Forelimb muscle (tissue), 1 donor: Measurements from ENCODE around the gene CNKSR2. TPM values are rescaled to one million over a fixed set of nuclear protein-coding genes. Genes with fewer than 3 reads are reported as not detected.

Source experiments
- DNase-seq: peaks from one replicate; pipeline ENCODE4 v3.0.0-alpha.2; 2013; ENCODE audit warnings: low read depth
- polyA plus RNA-seq: library from polyadenylated mRNA; unstranded; fragments of 120-200 nt; gene quantifications from one replicate; pipeline ENCODE4 v1.2.1, GENCODE V29; 2013; ENCODE audit not compliant: insufficient read length

CNKSR2 gene
- polyA plus RNA-seq, 1 donor = 2.1 TPM

DNA sequence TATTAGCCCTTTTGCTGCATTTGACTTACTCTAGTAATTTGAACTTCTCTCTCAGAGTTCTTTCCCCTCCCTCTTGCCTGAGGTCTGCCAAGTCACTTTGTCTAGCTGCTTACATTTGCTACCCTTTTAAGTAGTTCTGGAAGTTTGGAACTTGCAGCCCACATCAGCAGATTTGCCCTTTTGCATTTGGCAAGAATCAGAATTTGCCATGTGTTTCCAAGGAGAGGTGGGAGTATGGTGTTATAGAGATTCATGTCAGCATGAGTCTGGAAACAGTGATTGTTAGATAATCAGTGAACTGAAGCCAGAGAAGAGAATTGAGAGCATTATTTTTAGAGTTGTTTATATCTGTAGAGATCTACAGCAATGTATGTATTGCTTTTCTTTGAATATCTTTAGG lies 231.8 kb downstream of the CNKSR2 start:
- DNase-seq = no peak

DNA sequence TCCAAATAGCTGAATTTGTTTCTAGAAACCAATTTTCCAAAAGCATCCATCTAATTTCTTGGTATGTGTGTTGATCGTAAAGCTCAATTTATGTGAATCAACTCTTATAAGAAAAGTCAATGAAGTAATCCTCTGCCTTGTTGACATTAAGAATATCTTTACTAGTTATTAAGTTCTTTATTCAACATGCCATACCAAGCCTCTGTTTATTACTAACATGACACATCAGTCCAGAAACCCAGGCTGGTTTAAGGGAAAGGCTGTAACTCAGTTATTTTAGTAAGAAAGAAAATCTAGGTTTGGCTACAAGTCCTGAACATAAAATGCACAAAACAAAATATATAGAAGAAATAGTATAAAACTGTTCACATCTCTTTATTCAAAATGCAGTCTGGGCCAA lies 235.9 kb downstream of the CNKSR2 start:
- DNase-seq = no peak

DNA sequence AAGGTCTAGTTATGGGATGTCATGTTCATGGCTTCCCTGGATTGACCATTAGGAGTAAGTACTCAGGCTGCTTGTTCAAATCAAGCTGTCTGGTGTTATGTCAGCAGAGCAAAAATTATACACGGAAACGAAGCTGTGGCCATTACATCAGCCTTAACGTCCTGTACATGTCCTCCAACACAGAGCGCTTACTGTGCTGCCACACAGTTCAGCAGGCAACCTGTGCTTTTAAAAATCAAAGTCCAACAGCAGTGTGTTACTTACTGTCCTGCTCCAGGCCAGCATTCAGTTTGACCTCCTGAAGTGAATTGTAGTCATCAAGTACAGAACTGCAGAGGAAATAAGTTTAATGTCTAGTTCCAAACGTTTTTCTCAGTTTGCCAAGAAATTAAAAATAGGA lies 237.9 kb downstream of the CNKSR2 start:
- no peak for DNase-seq

DNA sequence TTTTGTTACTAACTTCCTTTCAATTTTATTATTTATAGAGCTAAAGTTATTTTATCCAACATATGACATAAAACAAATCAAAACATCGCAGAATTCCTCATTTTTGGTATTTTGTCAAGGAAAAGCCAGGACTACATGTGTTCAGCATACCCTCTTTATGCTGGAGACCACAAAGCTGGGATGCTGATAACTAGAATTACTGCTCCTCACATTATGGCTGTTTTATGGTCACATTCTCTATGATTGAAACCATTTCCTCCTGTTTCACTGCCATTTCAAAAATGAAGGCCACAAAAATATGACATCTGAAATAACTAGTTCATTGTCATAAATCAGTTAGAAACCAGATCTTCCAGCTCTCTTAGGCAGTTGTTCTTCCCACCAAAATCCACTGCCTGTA lies 242.2 kb downstream of the CNKSR2 start:
- DNase-seq = no peak

DNA sequence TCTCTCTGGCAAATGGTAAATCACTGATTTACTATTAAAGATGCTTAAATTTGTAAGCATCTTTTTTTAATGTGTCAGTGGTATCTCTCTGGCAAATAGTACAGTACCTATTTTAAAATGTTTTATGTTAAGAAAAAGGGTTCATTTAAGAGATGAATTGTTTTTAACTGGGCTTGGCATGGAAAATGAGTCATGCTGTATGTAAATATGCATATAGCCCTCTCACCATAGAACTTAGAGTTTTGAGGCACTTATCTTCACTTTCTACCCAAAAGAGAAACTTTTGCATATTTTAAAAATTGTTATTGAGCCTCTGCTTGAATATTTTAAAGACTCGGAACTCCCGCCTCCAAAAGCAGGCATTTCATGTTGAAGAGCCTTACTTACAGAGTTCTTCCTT lies 246.0 kb downstream of the CNKSR2 start:
- no peak for DNase-seq

DNA sequence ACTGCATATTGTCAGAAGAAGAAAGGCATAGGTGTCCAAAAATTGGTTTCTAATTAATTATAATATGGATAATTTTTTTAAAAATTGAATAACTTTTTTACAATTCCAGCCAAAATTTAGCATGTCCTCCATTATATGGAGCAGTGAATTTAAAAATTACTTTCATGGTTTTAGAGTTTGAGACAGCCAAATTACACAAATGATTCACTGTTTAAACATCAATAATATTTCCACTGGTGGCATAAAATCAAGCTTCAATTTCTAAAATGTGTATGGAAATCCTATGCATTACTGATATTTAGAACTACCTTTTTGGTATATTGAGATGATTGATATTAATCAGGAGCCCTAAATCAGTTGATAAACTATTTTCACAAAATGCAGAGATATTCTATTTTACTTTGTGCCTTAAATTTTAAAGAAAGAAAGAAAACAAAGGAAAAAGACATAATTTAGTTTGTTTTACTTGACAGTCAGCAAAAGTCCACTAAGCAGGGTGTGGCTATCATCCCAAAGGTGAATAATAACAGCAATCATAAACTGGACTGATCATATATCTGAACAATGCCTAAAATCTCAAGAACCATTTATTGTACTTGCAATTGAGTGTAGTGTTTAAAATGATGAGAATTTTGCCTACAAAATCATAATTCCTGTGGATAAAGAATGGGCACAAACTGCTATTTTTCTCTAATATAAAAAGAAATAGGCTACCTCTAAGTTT lies 249.7 kb downstream of the CNKSR2 start:
- no peak for DNase-seq

DNA sequence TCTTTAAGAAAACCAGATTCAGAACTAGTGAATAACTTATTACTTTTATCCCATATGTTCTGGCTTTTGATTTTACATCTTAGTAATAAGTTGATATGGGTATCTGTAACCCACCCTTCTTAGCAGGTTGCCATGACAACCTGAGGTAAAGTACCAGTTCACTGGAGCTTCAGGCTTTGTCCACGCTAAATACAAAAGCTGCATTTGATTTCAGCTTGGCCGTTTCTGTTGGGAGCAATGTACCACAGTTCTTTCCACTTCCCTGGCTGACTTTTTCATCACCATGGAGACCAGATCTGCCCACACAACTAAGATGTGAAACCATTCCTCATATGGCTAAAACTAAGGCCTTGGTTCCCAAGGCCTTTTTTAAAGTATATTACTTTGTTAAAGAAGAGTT lies 257.8 kb downstream of the CNKSR2 start:
- DNase-seq = peak; percentile 0

DNA sequence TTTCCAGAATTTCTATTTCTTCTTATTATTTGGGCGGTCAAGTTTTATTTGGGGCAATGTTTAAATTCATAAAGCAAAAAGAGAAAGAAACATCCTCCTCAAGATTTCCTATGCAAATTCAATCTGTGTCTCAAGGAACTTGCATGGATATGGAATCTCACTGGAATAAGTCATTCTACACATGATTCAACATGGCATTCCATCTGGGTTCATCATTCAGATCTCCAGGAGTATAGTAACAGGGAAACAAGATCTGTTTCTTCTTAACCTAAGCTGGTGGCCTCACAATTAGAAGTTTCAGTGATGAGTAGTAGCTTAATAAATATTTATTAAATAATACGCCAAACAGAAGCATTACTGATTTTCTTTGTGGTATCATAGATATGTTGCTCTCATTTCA lies 264.1 kb downstream of the CNKSR2 start:
- no peak for DNase-seq

DNA sequence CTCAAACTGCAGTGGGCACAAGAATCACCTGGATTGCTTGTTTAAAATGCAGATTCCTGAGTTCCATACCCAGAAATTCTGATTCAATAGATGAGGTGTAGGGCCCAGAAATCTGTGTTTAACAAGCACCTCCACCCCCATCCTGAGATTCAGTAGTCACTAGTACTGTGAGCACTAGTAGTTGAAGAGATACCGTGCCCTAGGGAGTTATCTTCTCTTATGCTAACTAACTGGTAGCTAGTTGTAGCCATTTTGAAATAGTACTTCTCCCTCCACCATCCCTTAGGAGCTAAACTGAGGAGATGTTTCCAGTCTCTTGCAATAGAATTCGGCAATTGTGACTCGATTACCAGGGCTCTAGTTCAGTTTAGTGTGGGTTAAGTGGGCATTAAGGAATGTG lies 265.6 kb downstream of the CNKSR2 start:
- no peak for DNase-seq

DNA sequence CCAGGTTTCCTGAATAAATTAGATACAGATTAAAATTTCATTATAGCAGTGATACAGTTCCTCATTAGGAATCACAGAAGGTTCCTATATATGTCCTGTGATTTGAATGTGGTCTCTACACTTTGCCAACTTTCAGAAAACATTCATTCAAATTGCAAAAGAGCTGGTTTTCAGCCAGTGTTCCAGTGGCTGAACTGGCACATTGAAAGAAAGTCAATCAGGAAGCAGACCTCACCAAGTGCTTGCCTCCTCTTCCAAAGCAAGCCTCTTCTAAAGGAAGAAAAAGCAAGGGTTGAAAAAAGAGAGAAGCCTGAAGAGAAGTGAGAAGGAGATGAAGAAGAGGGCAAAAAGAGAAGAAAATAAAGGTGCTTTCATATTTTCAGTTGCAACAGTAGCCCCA lies 271.2 kb downstream of the CNKSR2 start:
- DNase-seq = no peak

DNA sequence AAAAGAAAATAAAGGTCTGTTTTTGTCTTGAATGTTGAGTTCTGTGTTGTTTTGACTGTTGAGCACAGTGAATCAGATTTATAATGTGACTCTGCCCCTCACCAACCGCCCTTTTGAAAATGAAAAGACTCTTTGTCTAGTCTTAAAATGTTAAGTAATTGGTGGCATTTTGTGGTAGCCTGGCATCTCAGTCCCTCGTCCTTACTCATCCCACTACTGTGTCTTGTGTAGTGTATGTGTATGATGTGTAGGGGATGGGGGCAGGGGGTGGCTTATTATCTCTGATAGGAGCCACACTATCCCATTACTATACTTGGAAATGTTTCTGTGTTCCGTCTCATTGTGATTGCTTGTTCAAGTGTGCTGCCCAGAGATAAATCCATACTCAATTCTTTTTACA lies 271.7 kb downstream of the CNKSR2 start:
- no peak for DNase-seq

DNA sequence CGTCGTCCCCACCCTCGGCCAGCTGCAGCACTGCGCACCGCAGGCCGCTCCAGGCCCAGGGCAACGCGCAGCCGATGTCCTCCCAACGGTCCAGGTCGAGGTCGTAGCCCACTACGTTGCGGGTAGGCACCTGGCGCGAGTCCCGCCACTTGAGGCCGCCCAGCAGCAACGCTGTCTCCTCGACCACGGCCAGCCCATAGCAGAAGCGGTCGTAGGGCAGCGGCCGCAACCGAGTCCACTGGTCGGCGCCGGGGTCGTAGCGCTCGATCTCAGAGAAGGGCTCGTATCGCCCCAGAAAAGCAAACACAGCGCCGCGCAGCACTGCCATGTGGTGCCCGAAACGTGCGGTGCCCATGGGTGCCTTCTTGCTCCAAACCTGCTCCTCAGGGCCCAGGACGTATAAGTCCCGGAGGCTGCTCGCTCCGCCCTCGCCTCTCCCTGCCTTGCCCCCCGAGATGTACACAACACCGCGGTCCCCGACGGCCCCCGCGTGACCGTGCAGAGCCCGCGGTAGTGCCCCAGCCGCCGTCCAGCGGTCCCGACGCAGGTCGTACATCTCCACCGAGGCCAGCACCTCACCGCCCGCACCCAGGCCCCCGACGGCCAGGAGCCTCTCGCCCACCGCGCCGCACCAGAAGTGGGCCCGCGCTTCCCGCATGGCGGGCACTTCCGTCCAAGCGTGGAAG lies 281.8 kb downstream of the CNKSR2 start:
- DNase-seq = no peak

DNA sequence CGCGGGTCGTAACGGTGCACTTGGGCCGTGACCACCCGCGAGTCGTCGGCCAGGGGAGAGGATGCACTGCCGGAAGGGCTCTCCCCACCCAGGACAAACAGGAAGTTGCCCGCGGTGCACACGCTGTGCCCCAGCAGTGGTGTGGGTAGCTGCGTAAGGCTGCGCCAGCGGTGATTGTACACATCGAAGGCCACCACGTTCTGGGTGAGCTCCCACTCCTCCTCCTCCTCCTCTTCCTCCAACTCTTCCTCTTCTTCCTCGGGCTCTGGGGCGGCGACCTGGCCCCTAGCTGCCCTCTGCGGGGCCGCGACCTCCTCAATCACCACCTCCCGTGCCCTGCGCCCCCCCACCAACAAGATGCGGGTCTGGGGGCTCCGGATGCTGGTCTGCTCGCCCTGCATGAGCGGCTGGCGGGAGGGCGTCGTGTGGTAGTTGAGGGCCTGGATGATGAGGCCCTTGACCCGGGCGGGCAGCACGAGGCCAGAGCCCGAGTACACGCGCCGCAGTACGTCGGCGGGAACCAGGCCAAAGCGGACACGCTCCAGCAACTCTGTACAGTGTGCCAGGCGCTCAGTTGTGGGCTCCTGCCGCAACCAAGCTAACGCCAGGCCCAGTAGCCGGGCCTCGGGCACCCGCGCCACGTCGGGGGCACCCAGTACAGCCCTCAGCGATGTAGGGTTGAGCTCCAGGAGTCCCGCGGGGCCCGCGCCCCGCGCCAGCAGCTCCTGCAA lies 282.5 kb downstream of the CNKSR2 start:
- no peak for DNase-seq

DNA sequence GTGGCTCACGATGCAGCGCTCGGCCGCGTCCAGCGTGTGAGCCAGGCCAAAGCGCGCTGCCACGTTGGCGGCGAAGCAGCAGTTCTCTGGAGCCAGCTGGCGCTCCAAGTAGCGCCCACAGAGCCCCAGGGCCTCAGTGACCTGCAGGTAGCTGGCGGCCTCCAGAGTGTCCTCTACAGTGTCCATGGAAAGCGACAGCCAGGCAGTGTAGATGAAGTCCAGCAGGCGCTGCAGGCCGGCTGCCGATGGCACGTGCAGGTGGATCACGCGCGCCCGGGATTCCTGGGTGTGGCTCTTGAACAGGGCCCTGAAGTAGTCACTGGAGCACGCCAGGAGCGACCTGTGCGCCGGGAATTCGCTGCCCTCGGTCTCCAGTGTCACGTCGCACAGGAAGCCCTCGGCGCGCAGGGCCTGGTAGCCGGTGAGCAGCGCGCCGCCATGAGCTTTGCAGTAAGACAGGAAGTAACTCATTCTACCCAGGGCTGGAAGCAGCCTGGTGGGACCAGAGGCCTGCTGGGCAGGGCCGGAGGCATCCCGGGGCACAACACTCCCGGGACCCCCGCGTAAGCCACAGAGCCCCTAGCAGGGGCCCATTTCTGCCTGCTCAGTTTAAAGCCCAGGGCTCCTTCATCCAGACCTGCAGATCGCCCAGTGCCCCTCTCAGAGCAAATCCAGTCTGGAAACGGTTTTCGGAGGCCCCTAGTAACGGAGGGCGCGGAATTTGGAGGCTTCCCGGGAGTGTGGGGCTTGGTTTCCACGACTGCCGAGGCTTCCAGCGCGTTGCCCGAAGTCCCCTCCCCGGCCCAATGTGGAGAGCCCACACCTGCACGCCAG lies 283.3 kb downstream of the CNKSR2 start:
- DNase-seq = no peak

DNA sequence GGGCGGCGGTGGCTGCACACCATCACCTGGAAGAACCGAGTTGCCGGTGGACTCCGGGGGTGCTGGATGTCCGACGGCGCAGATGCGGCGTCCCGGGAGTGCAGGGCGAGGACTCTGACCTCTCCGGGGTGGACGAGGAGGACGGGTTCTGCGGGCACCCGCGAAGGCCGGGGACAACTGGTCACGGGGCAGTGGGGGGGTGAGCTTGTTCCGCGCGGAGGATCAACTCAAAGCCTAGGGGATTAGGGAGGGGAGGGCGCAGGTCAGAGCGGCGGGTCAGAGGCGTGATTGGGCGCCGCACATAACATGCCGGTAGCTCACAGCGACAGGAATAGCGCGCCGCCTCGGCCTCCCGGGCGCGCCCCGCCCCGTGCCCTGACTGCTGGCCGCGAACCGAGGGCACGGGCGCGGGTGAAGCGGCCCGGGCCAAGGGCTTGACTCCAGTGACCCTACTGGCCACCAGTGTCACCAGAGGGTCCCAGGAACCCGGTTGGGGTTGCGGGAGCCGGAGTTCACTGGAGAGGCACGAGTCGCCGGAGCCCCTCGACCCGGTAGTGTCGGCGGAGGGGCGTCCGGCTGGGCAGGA lies 284.0 kb downstream of the CNKSR2 start, which contains the start of gene KLHL34:
TSS of gene KLHL34 (minus strand) at position 179 of the 586 bp plus-strand sequence. CDS start 542 bp downstream, outside the sequence.
- no peak for DNase-seq

DNA sequence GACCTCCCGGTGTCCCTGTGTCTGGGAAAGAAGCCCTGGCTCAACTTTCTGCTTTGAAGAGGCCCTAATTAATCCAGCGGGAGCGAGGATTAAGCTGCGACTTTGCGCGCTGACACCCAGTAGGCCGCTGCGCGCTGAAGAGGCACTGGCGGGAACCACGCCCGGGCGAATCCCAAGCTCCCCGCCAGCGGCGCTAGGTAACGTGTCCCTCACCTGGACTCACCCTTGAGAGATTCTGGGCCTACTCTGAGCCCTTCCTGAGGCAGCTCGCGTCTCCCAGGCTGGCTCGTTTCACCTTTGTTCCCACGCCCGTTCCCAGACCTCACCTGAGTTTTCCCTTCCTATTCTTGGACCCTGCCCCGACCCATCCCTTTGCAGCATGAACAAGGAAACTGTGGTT lies 284.5 kb downstream of the CNKSR2 start:
- no peak for DNase-seq

DNA sequence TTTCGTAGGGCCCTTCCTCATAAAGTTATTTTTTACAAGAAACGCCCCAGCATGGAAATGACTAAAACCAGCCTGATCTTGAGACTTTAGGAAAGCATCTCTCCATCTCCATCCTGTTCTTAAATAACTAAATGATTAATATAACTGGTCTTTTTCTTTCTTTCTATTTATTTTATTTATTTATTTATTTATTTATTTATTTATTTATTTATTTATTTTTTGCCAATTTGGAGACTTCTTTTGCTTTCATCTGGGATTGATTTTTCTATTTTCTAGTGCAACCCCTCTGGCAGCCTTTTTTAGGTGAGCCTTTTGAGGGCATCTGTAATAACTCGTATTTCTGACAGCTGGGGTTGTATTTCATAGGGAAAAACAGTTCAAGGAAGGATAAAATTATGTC lies 285.1 kb downstream of the CNKSR2 start:
- no peak for DNase-seq

DNA sequence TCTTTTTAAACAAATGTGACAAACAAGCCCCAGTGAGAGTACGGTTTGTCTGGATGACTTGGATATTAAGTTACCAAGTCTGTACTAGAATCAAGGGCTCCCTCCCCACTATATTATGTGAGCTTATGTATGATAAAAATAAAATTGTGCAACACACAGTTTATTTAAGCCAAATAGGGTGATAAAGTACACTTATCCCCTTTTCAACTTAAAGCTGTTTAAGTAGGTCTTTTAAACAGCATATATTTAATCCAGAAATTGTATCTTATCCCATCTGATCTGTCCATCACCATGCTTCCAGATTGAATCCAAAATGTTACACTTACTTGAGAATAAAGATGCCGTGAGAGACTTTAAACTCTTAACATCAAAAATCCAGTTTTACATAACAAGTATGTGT lies 285.9 kb downstream of the CNKSR2 start:
- no peak for DNase-seq

DNA sequence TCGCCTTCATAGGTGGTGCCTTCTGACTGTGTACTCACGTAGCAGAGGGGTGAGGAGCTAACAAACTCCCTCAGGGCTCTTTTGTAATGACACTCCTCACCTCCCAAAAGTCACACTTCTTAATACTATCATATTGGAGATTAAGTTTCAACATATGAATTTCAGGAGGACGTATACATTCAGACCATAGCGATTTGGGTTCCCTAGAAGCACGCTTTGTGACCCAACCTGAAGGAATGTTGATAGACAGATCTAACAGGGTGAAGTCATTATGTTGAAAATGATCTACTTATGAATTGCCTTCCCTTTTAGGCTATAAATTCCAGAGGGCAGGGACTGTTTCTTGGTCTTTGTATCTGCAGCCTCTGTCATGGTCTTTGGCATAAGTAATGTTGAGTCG lies 287.1 kb downstream of the CNKSR2 start:
- DNase-seq = no peak

DNA sequence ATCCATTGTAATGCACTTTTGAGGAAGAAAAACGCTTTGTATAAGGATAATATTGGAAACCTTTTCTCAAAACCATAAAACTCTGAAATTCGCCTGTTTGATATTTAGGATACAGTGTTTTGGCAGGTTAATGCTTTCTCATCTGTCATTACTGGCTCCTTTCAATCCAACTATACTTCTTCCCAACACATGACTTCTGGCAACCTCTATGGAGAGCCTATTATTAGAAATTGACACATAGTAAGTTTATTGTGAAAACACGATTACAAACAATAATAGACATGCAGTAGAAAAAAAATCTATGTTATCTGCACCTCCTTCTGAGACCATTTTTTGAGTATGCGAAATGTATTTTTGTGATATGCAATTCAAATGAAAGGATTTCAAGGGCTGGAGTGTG lies 288.5 kb downstream of the CNKSR2 start:
- DNase-seq = no peak

DNA sequence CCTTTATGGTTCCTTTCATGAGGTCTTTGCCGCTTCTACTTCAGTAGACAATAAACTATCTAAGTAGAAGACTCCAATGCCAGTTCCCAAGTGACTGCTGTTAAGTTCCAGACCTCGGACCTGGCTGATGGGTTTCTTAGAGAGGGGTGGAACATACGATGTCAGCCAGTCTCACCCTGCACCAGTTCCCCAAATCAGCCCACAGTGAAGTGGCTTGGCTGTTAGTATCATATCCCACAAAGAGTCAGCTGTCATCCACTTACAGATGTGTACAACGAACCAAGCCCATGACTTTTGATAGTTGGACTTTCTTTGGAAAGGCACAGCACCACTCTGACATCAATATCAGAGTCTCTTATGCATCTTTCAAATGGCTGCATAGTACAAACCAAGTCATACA lies 292.0 kb downstream of the CNKSR2 start:
- no peak for DNase-seq

DNA sequence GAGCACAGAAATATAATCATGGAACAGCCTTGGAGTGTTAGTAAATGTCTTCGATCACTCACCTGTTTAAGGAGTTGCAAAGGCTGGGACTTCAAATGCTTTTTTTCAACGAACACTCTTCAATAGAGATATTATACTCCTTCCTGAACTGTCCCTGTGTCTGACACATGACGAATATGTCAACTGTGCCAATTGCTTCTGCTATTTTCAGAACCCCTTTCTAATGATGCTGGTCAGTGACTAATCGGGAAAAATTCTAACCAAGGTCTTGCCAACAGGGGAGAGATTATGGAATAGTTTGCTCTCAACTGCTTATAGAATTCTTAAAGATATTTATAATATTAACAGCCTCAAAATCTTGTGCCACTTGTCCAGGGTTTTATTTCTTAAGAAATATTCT lies 292.5 kb downstream of the CNKSR2 start:
- DNase-seq = no peak
